T-helper 1 cell (primary cell): ENCODE measurements around the gene MORC4.
"Not testable (repeated sequence)": the region's sequence is repeated elsewhere in the genome, so short reads cannot be mapped to it uniquely, and the experiment has no call there.

Experiments
- DNase-seq, 5 donors: peaks; one replicate each; pipeline ENCODE4 v3.0.0-alpha.2; 2012 to 2020
- total RNA-seq, 4 donors: gene quantifications; one replicate each; lab custom pipeline; 2026; lab: John Stamatoyannopoulos, UW

MORC4 gene
- total RNA-seq, result 19.0 to 29.2 (median 23.2) reads per million in 4 donors

DNA sequence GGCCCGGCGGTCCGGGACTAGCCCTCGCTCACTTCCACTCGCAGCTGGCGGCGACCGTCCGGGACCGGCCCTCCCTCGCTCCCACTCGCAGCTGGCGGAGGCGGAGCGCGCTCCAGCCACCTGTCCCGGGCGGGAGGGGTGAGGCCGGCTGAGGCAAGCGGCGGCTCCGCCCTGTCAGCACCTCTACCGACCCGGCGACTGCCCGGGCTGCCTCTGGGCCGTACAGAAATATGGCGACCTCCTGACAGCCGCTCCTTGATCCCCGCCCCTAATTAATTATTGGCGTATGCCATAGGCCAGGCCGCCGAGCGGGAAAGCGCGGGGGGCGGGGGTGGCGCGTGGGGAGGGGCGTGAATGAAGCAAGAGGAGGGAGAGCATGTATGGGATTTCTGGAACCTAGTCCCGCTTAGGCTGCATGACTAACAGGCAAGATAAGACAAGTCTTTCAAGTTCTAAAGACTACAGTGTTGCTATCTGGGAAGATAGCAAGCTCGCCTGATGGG lies at the start of gene MORC4:
Gene MORC4, minus strand, starts transcription at position 200 of the 503 bp plus-strand sequence. CDS start 243 bp downstream, outside the sequence.
- peak; percentile 25 to 63 (median 37) for DNase-seq

DNA sequence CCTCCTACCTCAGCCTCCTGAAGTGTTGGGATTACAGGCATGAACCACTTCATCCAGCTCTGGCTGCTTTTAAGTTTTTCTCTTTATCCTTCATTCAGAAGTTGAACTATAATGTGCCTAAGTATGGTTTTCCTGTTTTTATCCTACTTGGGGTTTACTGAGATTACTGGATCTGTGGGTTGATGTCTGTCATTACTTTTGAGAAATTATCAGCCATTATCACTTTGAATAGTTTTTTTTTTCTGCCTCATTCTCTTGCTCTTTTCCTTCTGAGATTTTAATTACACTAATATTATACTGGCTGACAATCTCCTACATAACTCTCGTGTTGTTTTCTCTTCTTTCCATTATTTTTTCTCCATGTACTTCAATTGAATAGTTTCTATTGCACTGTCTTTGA lies 47.6 kb upstream of the MORC4 start:
- DNase-seq, result no peak

DNA sequence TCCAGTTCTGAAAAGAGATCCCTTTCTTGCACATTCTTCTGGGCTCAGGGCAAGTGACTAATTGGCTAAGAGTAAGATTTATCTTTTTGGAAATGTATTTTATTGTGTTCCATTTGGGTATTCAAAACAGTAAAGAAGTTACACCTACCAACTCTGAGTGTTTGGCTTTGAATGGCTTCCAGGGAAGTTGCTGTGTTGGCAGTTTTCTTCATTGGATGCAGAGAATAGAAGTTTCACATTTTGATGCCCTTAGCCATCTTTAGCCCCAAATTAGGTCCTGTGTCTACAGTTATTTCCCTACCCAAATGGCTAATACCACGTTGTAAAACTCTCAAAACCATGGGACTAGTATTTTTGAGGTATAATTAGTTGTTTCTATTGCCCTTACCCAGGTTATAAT lies 29.7 kb upstream of the MORC4 start:
- no peak for DNase-seq

DNA sequence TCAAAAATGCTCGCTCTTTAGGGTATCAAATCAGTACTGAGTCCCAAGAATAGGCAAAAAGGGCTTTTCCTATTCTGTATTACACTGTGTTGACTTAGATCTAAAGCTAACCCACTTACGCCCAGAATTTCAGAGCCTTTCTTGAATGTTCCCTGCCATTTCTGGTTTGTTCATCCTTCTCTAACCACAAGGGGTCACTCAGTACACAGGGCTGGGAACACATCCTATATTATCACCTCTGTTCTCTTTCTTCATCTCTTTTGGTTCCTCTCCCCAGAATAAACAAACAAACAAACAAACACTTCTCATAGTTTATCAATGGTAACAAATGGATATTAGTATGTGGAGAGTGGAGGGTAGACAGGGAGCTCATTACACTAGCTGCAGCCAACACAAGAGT lies 25.5 kb upstream of the MORC4 start:
- peak in 1 of 5 donors; percentile 11 for DNase-seq

DNA sequence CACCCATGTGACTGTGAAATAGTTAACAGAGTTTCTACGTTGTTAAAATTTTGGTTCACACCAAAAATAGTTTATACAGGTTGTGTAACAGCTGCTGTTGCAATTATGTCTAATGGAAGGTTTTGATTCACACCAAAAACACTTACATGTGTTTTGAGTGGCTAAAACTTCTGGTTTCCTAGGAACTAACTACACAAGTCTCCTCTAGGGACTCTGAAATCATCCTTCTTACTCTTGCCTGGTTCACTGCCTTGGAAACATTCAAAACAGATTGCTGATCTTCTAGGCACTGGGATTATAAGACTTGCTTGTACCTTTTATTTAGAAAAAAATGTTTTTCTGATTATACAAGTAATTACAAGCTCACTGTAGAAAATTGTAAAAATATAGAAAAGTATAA lies 14.9 kb upstream of the MORC4 start:
- DNase-seq, result no peak

DNA sequence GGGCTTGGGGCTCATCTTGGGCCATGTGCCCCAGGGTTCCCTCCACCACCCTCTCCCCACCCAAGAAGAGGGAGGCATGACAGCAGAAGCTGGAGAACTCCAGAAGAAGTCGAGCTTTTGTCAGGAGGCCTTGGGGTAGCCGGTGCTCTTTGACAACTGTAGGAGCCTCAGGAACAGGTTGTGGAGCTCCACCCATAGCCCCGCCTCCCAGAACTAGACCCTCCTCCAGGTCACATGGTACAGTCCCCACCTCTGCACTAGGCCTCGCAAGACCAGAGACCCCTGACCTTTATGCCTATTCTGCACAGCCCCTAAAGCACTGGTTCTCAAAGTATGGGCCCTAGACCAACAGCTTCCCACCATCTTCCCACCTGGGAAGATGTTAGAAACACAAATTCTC lies 8.0 kb upstream of the MORC4 start:
- DNase-seq, result no peak

DNA sequence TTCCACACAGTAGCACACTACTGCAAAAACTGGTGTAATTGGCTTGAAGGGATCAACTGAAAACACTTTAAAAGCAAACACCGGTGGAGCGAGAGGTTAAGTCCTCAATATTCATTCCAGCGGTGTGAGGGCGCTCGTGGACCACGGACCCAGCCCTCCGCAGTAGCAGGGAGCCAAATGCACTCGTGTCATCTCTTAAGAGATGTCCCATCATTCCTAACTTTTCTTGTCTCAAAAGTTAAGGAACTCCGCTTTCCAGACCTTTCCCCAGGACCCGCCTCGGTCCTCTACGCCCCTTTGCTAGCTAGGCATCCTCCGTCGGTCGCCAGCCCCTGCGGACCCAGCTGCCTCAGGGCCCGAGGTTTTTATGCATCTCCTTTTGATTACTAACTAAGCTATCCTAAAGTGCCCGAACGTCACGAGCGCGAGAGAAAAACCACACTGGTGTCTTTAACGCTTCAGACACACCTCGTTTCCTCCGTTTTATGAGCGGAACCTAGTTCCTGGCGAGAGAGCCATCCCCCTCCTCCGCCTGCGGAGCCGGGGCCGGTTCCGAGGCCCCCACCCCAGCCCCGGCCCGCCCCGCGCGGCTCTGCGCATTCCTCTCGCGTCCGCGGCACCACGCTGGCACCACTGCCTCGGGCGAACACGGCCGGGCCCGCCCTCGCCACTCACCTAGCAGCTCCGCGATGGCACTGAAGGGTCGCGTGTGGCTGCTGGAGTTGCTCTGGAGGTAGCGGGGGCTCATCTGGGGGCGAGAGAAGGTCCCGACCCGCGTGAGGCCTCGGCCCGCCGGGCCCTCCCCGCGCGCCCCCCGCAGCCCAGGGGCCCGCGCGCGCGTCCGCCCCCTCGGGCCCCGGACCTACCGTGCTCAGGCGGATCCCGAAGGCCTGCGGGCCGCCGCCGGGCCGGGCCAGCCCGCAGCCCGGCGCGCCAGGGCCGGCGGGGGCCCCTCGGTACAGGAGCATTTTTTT lies 723 bp downstream of the MORC4 start:
- DNase-seq, result peak in 4 of 5 donors; percentile 11 to 46 (median 20)

DNA sequence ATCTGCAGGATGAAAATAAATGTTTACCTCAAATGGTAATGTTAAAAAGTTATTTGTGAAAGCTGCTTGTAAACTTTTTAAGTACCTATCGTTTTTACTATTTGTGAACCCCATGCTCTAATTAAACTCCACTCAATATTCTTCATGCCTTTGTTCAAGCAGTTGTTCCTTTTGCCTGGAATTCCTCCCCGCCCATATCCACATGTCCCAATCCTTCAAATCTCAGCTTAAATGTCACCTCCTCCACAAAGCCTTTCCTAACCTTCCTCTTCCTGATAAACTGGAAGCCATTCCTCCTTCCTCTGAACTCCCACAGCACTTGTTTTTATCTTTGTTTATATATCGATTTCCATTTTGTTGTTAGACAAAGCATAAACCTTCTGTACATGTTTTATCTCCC lies 2.4 kb downstream of the MORC4 start:
- DNase-seq, result no peak

DNA sequence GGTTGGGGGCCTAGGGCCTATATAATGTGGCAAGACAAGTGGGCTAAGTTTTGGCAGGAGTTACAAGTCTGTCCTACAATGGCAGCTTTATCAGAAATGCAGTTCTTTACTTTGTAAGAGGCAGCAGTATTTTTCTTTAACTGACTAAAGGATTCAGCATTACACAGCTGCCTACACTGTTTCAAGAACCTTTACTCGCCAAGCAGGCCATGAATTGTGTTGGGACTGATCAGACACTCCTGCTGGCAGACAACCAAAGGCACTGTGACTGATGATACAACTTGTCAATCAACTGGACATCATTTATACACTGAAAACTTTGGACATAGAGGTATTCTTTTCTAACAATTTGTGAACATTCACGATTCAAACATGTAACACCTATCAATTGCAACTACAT lies 4.3 kb downstream of the MORC4 start:
- no peak for DNase-seq

DNA sequence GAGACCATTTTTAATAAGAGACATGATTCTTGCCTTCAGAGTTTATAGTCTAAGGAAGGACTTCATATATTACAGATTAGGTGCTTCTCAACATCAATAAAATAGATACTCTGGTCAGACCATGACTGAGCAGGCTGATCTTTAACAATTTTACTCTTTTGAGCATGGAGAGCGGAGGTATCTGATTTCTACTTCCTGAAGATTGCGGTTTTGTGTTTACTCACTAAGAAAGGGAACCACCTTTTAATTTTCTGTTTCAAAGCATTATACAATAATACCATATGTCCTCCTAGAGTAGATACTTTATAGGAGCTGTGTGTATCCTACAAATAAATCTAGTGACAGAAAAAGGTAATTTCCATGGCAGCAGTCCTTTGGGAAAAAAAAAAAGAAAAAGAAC lies 12.5 kb downstream of the MORC4 start:
- DNase-seq, result no peak

DNA sequence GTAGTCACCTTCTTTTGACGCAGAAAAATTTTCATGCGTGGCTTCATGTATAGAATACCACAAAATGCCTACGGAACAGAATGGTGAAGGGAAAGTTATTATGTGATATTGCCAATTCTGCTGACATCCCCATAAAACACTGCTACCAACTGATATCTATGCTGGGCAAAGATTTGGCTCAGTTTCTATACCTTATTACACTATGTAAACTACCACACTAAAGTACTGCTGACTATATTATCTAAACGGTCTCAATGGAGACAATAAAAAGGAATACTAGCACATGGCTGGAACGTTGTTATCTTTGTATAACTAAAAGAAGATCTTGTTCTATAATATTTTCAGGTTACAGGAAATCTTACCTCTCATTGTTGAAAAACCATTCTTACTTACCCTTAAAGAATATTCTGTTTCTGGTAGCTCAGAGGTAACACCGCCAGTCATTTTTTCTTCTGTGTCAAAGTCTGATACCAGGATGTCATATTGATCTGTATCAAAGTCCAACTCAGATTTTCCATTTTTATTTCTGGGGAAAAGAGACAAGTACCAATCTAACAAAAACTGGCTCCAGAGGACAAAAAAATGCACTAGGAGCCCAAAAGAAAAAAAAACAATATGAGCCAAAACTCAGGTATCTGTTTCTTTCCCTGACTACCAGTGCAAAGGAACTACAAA lies 18.9 kb downstream of the MORC4 start:
- no peak for DNase-seq

DNA sequence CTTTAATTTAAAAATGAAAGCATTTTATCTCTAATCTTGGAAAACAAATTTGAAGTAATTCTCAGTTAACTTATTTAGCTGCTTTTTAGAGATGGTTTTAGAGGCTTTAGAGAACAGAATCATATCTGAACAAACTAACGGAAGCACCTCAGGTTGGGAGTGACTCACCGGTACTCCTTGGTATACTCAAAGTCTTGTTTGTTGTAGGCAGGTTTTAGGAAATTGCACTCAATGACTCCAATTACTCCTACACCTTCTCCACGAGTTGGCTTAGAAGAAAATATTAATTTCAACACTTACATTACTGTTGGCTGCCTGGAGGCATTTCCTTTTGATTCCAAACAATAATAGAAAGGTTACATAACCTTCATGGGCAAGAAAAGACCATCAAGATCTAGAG lies 23.6 kb downstream of the MORC4 start:
- no peak for DNase-seq

DNA sequence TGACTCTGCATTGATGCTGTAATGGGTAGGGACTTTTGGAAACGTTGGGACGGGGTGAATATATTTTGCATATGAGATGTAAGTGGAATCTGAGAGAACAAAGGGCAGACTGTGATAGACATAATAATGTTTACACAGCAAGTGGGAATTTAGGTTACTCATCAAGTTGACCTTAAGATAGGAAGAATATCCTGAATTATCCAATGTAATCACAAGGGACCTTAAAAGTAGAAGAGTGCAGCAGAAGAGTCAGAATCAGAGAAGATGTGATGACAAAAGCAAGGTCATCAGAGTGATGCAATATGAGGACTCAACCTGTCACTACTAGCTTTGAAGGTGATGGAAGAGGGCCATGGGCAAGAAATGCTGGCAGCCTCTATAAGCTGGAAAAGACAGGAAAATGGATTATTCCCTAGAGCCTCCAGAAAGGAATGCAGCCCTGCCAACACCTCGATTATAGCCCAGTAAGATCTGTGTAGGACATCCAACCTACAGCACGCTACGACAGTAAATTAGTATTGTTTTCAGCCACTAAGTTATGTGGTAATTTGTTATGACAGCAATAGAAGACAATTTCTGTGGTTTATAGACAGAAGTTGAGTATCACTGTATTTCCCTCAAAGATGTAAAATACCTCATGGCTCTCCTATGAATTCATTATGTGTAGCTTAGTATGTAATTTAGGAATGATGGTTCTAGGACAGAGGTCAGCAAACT lies 26.4 kb downstream of the MORC4 start:
- DNase-seq, result no peak

DNA sequence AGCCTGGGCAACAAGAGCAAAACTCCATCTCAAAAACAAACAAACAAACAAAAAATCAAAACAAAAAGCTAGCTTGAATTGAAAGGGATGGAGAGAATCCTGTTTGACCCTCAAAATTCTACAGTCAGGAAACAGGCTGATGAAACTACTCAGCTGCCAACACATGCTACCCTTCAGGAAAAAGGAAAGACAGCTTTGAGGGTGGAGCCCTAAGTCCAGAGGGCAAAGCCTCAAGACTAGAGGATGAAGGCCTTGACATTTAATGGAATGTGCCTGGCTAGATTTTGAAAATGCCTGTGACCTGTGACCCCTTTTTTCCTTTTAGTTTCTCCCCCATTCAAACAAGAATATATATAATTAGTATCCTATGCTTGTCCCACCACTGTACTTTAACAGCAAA lies 27.1 kb downstream of the MORC4 start:
- DNase-seq, result no peak

DNA sequence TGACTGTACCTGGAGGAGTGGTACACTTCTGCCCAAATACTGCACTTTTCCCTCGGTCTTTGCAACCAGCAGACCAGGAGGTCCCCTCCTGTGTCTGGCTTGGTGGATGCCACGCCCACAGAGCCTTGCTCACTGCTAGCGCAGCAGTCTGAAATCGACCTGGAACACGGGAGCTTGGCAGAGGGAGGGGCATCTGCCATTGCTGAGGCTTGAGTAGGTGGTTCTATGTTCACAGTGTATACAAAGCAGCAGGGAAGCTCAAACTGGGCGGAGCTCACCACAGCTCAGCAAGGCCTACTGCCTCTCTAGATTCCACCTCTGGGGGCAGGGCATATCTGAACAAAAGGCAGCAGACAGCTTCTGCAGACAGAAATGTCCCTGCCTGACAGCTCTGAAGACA lies 33.5 kb downstream of the MORC4 start:
- DNase-seq, result not testable (repeated sequence)

DNA sequence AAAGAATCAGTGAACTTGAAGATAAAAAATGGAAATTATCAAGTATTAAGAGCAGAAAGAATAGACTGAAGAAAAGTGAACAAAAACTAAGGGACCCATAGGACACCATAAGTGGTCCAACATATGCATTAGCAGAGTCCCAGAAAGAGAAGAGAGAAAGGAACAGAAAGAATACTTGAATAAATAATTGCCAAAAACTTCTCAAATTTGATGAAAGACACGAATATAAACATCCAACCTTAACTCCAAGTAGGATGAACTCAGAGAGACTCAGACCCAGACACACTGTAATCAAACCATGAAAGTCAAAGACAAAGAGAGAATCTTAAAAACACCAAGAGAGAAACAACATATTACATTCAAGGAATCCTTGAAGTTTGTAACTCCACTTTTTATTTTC lies 35.7 kb downstream of the MORC4 start:
- DNase-seq, result no peak

DNA sequence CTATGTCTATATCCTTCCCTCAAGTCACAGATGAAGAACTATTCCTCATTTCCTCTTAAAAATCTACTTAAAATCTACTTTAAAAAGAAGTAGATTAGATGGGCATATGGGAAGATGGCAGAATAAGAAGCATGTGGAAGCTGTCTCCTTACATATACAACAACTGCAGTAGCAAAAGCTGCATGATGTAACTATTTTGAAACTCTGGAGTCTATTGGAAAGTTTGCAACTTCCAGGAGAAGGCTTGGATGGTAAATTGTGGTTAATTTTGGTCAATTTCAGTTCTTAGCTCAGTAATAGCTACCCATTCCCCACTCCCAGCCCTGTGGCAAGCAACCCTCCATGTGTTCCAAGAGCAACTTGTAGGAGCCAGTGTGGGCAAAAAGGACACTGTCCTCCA lies 36.9 kb downstream of the MORC4 start:
- DNase-seq, result no peak

DNA sequence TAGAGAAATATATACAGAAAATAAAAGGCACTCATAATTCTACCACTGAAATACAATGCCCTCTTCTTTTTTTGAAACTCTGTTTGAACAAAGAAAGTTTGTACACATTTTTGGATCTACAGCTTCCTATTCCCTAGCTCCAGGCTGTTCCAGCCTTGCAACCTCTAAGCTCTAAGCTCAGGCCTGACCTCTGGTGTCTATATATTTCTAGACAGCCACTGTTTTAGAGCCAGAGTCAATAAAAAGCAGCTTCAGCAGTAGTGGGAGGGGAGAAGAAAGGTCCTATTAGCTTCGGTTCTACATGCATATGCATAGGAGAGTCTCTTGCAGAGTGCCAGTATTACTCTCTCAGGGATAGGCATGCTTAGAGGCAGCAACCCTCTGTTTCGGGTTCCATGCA lies 40.1 kb downstream of the MORC4 start:
- no peak for DNase-seq

DNA sequence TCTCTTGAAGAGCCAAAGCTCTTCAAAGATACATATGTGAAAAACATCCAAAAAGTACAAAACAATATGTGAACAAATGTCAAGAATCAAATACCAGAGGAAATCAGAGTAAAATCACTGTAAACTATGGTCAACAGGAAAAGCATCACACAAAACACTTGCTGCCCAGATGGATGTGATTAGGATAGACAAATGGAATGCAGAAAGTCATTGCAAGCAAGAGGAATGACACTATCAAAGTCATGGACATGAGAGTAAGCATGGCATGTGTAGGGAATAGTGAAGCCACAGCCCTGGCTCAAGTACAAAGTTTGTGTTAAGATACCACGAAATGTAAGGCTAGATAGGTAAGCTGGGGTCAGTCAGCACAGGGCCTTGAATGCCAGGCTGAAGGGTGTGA lies 42.2 kb downstream of the MORC4 start:
- DNase-seq, result no peak

DNA sequence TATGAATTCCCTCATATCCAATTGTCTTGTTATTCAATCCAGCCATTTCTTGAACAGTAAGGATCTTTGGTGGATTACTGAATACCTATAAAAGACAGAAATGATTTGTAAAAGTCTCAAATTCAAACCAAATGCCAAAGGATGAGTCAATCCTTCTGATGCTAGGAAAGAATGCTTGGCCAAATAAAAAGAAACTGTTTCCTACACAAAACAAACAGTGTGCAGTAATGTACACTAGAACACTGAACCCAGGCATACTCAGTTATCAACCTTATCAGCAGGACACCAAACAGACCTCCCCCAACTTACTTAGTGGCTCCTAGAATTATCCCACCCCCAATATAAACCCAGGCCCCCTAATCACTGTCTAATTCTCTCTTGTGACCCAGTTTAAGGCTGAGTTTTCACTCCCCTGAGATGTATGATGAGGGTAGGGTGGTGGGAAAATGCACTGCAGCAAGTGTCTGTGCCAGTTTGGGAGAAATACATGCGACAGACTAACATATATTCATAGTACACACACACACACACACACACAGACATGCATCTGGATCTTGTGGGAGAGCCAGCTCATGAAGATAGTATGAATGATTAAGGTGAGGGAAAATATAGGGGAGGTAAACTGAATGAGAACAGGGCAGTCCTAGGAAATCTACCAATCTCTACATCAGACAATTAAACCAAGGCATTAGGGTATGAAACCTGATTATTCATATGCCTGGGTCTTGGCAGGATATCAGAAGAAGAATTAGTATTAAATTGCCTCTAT lies 44.8 kb downstream of the MORC4 start:
- no peak for DNase-seq

DNA sequence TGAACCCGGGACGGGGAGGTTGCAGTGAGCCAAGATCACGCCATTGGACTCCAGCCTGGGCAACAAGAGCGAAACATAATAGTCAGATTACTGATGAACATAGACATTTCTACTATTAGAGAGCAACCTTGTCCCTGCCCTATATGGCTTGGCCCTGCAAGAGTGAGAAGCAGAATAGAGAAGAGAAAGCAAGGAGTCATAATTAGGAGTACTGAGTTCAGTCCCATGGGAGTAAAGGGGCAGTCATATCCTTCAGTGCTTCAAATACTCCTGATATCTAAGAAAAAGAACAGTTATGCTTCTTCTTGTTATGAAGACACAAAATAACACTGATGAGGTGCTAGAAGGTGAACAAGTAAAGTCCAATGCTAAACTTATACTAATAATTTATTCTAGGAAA lies 46.0 kb downstream of the MORC4 start:
- DNase-seq, result no peak

DNA sequence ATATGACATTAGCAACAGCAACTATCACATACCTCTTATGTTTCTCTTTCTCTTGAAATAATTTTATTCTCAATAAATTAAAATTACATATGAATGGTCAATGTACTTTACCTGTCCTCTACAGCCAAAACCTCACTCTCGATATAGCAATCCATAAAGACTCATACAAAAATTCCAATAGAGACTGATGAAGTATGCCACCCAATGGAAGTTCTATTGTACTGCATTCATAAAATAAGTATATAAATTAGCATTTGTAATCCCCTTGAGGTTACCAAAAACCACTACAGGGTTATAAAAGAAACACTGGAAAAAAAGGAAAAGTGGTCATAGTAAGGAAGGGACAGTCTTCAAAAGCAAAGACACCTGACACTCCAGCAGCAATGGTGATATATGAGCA lies 47.0 kb downstream of the MORC4 start:
- no peak for DNase-seq
